ENCODE results near the gene JAM3.
A peak's percentile ranks its signal among the peaks of the same experiment; 100 is the strongest.

Gene JAM3

DNA sequence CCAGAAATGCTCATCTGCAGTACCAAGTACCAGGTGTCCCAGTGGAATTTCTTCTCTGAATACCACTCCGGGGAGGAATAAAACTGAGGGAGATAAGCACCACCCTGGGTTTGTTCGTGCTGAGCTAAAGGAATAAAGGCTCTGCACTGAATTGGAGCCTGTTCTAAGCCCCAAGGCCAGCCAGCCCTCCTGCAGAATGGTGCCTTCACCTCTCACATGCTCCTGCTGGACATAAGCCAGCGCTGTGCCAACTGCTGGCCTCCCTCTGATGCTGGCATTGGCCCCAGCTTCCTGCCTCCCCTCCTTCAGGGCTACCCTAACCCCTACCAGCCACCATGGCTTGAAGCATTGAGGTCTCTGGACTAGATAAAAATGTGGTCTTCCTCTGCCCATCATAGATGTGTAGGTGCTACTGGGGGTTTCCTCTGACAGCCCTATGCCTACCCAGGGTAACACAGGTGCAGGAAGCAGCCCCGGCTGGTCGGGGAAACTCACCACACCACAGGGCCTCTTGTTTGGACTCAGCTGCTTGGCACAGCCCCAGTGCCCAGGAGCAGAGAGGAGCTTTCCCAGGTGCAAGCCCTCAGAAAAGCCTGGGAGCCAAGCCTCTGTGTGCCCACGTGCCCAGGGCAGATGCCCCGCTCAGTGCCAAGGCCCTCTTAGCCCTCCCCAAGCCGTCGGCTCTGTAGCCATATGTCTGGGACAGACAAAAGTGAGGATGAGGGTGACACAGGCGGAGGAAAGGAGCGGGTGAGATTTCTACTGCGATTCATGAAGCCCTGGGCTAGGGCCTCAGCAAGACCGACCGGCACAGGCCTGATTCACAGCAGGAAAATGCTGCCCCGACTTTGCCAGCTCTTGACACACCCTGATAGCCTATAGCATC lies 34.1 kb upstream of the JAM3 start:
- TF ChIP-seq CSDC2 (CRISPR knock-in tag; IDR thresholded peaks at IDR 0.05), result no peak
- no peak for TF ChIP-seq TOX (CRISPR knock-in tag; IDR thresholded peaks at IDR 0.05; ENCODE audit: borderline replicate concordance)

DNA sequence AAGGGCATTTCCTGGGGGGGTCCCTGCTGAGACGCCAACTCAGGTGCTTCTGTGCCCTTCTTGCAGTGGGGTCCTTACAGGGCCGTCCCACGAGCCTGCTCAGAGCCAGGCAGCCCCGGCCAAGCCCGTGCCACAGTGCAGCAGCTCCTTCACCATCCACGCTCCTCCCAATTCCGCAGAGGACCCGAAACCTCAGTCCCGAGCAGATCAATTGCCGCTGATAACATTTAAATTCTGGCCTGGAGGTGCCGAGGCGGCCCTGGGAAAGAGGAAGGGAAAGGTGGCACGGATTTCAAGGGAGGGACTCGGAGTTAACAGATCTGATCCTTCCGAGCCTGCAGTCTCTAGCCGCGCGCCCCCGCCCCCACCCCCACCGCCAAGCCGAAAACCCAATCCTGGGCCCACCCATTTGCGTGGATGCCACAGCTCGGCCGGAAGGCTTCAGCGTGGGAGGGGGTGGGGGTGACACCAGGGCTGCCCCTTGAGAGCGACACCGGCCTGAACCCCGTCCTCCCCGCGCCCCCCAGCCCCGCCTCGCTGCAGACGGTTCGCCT lies 32.3 kb upstream of the JAM3 start:
- no peak for TF ChIP-seq BACH2 (CRISPR knock-in tag; IDR thresholded peaks at IDR 0.05; ENCODE audit: borderline replicate concordance)
- no peak for TF ChIP-seq SNAI2 (CRISPR knock-in tag; IDR thresholded peaks at IDR 0.05)
- TF ChIP-seq ISL1 (CRISPR knock-in tag; IDR thresholded peaks at IDR 0.05), result no peak
- TF ChIP-seq, protein P1, sequence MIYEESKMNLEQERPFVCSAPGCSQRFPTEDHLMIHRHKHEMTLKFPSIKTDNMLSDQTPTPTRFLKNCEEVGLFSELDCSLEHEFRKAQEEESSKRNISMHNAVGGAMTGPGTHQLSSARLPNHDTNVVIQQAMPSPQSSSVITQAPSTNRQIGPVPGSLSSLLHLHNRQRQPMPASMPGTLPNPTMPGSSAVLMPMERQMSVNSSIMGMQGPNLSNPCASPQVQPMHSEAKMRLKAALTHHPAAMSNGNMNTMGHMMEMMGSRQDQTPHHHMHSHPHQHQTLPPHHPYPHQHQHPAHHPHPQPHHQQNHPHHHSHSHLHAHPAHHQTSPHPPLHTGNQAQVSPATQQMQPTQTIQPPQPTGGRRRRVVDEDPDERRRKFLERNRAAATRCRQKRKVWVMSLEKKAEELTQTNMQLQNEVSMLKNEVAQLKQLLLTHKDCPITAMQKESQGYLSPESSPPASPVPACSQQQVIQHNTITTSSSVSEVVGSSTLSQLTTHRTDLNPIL (CRISPR knock-in tag; IDR thresholded peaks at IDR 0.05; ENCODE audit: low read depth), result no peak
- ATAC-seq, result peak; percentile 0; the same call in 2 of the 3 replicates

More for the DNA sequence above, 34.1 kb upstream of the JAM3 start:
- peak; percentile 0; the same call in 1 of the 3 replicates for ATAC-seq

DNA sequence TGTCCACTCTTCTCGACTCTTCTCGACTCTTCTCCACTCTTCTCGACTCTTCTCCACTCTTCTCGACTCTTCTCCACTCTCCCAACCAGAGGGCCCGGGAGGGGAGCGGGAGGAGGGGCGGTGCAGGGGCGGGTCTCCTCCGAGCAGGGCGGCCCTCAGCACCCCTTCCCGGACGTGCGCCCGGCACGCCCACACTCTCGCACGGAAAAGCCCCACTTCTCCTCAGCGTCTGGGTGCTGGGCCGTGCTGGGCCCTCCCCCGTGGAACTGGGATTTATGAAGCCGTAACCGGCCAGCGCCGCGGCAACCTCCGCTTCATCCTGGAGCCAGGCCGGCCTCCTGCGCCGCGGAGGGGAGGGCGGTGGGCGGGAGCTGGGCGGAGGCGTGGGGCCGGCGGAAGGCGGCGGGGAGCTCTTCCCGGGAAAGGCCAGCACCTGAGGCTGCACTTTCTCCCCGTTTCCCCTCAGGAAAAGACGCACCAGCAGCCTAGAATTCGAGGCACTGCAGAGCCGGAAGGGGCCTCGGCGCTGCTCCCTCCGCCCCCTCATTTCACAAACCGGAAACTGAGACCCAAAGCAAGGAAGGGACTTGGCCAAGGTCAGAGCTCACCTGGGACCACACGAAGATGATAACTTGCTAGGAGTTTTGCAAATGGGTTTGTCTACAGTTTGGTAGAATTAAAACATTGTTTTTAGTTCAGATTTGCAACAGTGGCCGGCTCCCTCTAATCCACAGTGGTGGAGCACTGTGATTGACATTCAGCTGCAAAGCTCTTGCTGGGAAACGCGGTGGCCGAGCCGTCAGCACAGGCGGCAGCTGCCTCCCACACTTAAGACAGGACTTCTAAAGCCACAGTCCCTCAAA lies 31.6 kb upstream of the JAM3 start:
- TF ChIP-seq, protein P2, sequence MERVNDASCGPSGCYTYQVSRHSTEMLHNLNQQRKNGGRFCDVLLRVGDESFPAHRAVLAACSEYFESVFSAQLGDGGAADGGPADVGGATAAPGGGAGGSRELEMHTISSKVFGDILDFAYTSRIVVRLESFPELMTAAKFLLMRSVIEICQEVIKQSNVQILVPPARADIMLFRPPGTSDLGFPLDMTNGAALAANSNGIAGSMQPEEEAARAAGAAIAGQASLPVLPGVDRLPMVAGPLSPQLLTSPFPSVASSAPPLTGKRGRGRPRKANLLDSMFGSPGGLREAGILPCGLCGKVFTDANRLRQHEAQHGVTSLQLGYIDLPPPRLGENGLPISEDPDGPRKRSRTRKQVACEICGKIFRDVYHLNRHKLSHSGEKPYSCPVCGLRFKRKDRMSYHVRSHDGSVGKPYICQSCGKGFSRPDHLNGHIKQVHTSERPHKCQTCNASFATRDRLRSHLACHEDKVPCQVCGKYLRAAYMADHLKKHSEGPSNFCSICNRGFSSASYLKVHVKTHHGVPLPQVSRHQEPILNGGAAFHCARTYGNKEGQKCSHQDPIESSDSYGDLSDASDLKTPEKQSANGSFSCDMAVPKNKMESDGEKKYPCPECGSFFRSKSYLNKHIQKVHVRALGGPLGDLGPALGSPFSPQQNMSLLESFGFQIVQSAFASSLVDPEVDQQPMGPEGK (CRISPR knock-in tag; IDR thresholded peaks at IDR 0.05; ENCODE audit: borderline replicate concordance), result 0 out of 2 replicates have a peak, but pooled peaks have one; percentile 17
- TF ChIP-seq, protein P3, sequence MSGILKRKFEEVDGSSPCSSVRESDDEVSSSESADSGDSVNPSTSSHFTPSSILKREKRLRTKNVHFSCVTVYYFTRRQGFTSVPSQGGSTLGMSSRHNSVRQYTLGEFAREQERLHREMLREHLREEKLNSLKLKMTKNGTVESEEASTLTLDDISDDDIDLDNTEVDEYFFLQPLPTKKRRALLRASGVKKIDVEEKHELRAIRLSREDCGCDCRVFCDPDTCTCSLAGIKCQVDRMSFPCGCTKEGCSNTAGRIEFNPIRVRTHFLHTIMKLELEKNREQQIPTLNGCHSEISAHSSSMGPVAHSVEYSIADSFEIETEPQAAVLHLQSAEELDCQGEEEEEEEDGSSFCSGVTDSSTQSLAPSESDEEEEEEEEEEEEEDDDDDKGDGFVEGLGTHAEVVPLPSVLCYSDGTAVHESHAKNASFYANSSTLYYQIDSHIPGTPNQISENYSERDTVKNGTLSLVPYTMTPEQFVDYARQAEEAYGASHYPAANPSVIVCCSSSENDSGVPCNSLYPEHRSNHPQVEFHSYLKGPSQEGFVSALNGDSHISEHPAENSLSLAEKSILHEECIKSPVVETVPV (CRISPR knock-in tag; IDR thresholded peaks at IDR 0.05), result no peak
- TF ChIP-seq ZNF565 (CRISPR knock-in tag; conservative IDR thresholded peaks at IDR 0.05; ENCODE audit: low read depth) (no peak), OSR1 (CRISPR knock-in tag; IDR thresholded peaks at IDR 0.05) (no peak), ARNTL (CRISPR knock-in tag; IDR thresholded peaks at IDR 0.05; ENCODE audit: borderline replicate concordance, low read depth) (no peak), TOX (CRISPR knock-in tag; IDR thresholded peaks at IDR 0.05; ENCODE audit: borderline replicate concordance) (no peak), SNAI2 (CRISPR knock-in tag; IDR thresholded peaks at IDR 0.05) (no peak), ISL1 (CRISPR knock-in tag; IDR thresholded peaks at IDR 0.05) (no peak), ZFP3 (CRISPR knock-in tag; IDR thresholded peaks at IDR 0.05) (0 out of 2 replicates have a peak, but pooled peaks have one; percentile 31)
- peak; percentile 72 for ATAC-seq

DNA sequence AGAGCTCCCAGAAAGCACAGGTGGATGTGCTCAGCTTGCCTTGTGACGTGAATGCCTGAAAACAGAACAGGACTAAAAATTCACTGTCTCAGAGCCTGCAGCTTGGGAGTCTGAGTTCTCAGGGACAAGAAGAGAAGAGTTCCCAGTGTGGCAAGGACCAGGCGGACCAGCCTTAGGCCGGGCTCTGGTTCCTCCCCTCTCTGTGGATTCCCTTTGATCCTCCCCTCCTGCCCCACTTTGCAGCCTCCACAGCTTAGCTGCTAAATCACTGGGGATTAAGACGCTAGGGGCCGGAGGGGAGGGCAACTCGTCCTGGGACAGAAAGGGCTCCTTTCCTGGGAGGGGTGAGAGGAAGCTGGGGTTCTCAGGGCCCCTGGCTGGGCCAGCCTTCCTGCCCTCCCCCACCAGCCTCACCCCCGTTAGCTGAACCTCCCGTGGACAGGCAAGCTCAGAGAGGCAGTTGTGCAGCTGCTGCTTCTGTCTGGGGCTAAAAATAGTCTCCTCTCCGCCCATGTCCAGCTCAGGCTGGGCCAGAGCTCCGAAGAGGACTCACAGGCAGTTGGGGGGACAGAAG lies 29.9 kb upstream of the JAM3 start:
- no peak for TF ChIP-seq ISL1 (CRISPR knock-in tag; IDR thresholded peaks at IDR 0.05)
- no peak for ATAC-seq

DNA sequence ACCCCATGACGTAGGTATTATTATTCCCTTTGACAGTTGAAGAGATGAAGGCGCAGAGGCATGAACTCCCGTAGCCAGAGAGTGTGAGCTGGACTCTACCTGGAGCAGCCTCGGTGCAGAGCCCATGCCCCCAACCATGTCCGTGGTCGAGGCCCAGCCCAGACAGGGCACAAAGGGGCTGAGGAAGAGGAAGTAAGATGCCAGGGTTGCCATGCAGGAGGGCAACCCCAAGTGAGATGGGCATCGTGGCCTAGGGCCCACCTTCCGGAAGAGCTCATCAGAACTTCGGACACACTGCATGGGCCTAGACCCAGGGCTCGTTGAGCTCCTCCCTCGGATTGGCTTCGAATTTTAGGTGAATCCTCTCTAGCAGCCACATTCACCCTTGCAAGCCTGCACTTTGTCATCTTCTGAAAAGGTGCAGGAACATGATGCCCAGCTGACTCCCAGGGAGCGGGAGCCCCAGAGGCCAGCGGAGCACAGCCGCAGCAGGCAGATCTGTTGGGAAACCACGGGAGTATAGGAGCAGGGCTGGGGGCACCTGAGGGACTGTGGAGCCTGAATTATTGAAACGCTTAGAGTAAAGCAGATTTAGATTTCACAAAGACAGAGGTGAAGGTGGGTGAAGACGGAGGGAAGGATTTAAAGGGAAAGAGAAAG lies 29.0 kb upstream of the JAM3 start:
- TF ChIP-seq, protein P1 (CRISPR knock-in tag; IDR thresholded peaks at IDR 0.05; ENCODE audit: low read depth), result no peak
- TF ChIP-seq, protein P3 (CRISPR knock-in tag; IDR thresholded peaks at IDR 0.05), result no peak
- TF ChIP-seq, protein P4, sequence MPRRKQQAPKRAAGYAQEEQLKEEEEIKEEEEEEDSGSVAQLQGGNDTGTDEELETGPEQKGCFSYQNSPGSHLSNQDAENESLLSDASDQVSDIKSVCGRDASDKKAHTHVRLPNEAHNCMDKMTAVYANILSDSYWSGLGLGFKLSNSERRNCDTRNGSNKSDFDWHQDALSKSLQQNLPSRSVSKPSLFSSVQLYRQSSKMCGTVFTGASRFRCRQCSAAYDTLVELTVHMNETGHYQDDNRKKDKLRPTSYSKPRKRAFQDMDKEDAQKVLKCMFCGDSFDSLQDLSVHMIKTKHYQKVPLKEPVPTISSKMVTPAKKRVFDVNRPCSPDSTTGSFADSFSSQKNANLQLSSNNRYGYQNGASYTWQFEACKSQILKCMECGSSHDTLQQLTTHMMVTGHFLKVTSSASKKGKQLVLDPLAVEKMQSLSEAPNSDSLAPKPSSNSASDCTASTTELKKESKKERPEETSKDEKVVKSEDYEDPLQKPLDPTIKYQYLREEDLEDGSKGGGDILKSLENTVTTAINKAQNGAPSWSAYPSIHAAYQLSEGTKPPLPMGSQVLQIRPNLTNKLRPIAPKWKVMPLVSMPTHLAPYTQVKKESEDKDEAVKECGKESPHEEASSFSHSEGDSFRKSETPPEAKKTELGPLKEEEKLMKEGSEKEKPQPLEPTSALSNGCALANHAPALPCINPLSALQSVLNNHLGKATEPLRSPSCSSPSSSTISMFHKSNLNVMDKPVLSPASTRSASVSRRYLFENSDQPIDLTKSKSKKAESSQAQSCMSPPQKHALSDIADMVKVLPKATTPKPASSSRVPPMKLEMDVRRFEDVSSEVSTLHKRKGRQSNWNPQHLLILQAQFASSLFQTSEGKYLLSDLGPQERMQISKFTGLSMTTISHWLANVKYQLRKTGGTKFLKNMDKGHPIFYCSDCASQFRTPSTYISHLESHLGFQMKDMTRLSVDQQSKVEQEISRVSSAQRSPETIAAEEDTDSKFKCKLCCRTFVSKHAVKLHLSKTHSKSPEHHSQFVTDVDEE (CRISPR knock-in tag; IDR thresholded peaks at IDR 0.05), result no peak
- TF ChIP-seq, protein P2 (CRISPR knock-in tag; IDR thresholded peaks at IDR 0.05; ENCODE audit: borderline replicate concordance), result no peak
- no peak for ATAC-seq
